Endothelial cell of umbilical vein (primary cell): ENCODE measurements around the gene BAAT. TPM values are rescaled to one million over a fixed set of nuclear protein-coding genes. Genes with fewer than 3 reads are reported as not detected.

Experiments
- BruUV-seq: library from RNA; stranded (reverse); fragments of 400-500 nt; replicated peaks from 2 replicates; lab custom pipeline; 2021; lab: Mats Ljungman, UMichigan
- CTCF ChIA-PET: fragments of 300-600, 350-600 bp; sonication (Branson Sonifier 250); formaldehyde crosslinking; loops from one replicate; lab custom pipeline; 2021; ENCODE audit warnings: antibody characterized with exemption, inconsistent platforms; lab: Charles Lee
- POLR2A ChIA-PET: fragments of 300-600, 350-600 bp; sonication (Branson Sonifier 250); formaldehyde crosslinking; loops from one replicate; lab custom pipeline; 2021; ENCODE audit warnings: antibody characterized with exemption, inconsistent platforms; lab: Charles Lee
- DNase-seq: peaks from one replicate; pipeline ENCODE4 v3.0.0-alpha.2; 2011; ENCODE audit warnings: low read depth, low spot score
- FAIRE-seq: peaks from 2 replicates; lab custom pipeline; 2011; peaks lifted over from hg19 to GRCh38; lab: Jason Lieb, UNC
- H2AFZ ChIP-seq: 2 replicates; pipeline ENCODE4 v1.6.0; 2012; ENCODE audit warnings: low read depth, low read length, control low read depth, inconsistent platforms
- H3K27ac ChIP-seq: 2 replicates; pipeline ENCODE4 v1.5.1; 2011; ENCODE audit warnings: low read depth, mild to moderate bottlenecking, control low read depth, low read length, moderate library complexity; ENCODE audit not compliant: insufficient read depth
- H3K27me3 ChIP-seq, 2 experiments: 2 replicates each; pipeline versions ENCODE4 v1.6.0 to v1.6.1; 2011; ENCODE audit warnings: low read length in 2 of 2, mixed read lengths in 1 of 2; ENCODE audit not compliant: control insufficient read depth in 2 of 2, insufficient read depth in 2 of 2
- H3K36me3 ChIP-seq, 2 experiments: 2 replicates in 1 of 2; 3 replicates in 1 of 2; pipeline ENCODE4 v1.5.1; 2011; ENCODE audit warnings: low read length in 2 of 2, mild to moderate bottlenecking in 1 of 2, moderate library complexity in 1 of 2; ENCODE audit not compliant: control insufficient read depth in 2 of 2, insufficient read depth in 2 of 2; ENCODE audit errors: extremely low read depth in 1 of 2
- H3K4me1 ChIP-seq: 3 replicates; pipeline ENCODE4 v1.5.1; 2011; ENCODE audit warnings: mild to moderate bottlenecking, low read length; ENCODE audit not compliant: control insufficient read depth, insufficient read depth; ENCODE audit errors: extremely low read depth
- H3K4me2 ChIP-seq: 2 replicates; pipeline ENCODE4 v1.6.1; 2011; ENCODE audit warnings: low read length, control low read depth, mixed read lengths; ENCODE audit not compliant: insufficient read depth
- H3K4me3 ChIP-seq, 3 experiments: fragments of 200-600 bp in 1 of 3; sonication (generic), shearing (Covaris generic) in 1 of 3; replicated peaks in 1 of 3; 2 replicates each; pipeline ENCODE4 v1.5.1; 2011 to 2016; ENCODE audit warnings: control low read depth in 3 of 3, low read length in 3 of 3, mild to moderate bottlenecking in 2 of 3, inconsistent platforms in 1 of 3, low read depth in 1 of 3, moderate library complexity in 1 of 3; ENCODE audit not compliant: insufficient read depth in 1 of 3
- H3K79me2 ChIP-seq: 2 replicates; pipeline ENCODE4 v1.6.0; 2012; ENCODE audit warnings: low read length, inconsistent platforms; ENCODE audit not compliant: control insufficient read depth, insufficient read depth
- H3K9ac ChIP-seq: replicated peaks from 2 replicates; pipeline ENCODE3; 2011; ENCODE audit warnings: low read length, control low read depth; ENCODE audit not compliant: insufficient read depth; ENCODE audit errors: extremely low read depth
- H3K9me1 ChIP-seq: replicated peaks from 3 replicates; pipeline ENCODE4 v1.6.0; 2011; ENCODE audit warnings: mild to moderate bottlenecking, low read length; ENCODE audit not compliant: control insufficient read depth, insufficient read depth; ENCODE audit errors: extremely low read depth
- H3K9me3 ChIP-seq: replicated peaks from 2 replicates; pipeline ENCODE4 v1.5.1; 2012; ENCODE audit warnings: low read length, inconsistent platforms; ENCODE audit not compliant: control insufficient read depth, insufficient read depth
- H4K20me1 ChIP-seq: replicated peaks from 2 replicates; pipeline ENCODE3; 2011; ENCODE audit warnings: mild to moderate bottlenecking, low read length; ENCODE audit not compliant: control insufficient read depth, insufficient read depth; ENCODE audit errors: extremely low read depth
- EZH2 ChIP-seq: IDR thresholded peaks from 2 replicates; pipeline ENCODE4 v1.6.1; 2012; ENCODE audit warnings: borderline replicate concordance, low read depth, mild to moderate bottlenecking, moderate library complexity, low read length, inconsistent platforms; ENCODE audit not compliant: severe bottlenecking
- FOS ChIP-seq: IDR thresholded peaks from 2 replicates; pipeline ENCODE4 v1.6.1; 2011; ENCODE audit warnings: mild to moderate bottlenecking, low read length, moderate library complexity, borderline replicate concordance; ENCODE audit not compliant: insufficient read depth
- GATA2 ChIP-seq: IDR thresholded peaks from 2 replicates; pipeline ENCODE4 v1.7.0; 2011; ENCODE audit warnings: low read depth, mild to moderate bottlenecking, moderate library complexity, mixed read lengths, low read length; ENCODE audit not compliant: insufficient read length, insufficient read depth
- JUN ChIP-seq: IDR thresholded peaks from 2 replicates; pipeline ENCODE4 v1.6.1; 2011; ENCODE audit warnings: borderline replicate concordance, low read depth; ENCODE audit not compliant: insufficient read length, insufficient read depth
- MYC ChIP-seq: IDR thresholded peaks from one replicate; pipeline ENCODE4 v1.6.1; 2011; ENCODE audit warnings: mild to moderate bottlenecking, low read depth, low read length
- POLR2A ChIP-seq: IDR thresholded peaks from 2 replicates; pipeline ENCODE4 v1.6.1; 2012; ENCODE audit warnings: low read depth, mild to moderate bottlenecking, control low read depth, low read length
- POLR2AphosphoS5 ChIP-seq: IDR thresholded peaks from 2 replicates; pipeline ENCODE4 v1.6.1; 2012; ENCODE audit warnings: low read depth, mild to moderate bottlenecking, control low read depth, low read length, moderate library complexity; ENCODE audit not compliant: insufficient read depth
- dilution Hi-C: fragments of 300-500 bp; cut with MboI; formaldehyde crosslinking; loops from one replicate; pipeline ENCODE4 v1.15.0; 2019; ENCODE audit warnings: low sequenced_read_pairs; ENCODE audit not compliant: extremely low pct_ligation_motif_present
- intact Hi-C: fragments of 100-400 bp; cut with micrococcal nuclease; formaldehyde crosslinking; loops from one replicate; pipeline ENCODE4 v1.10.0; 2022
- polyA plus RNA-seq, 4 experiments: library from polyadenylated mRNA; depleted of rRNA in 3 of 4; stranded (reverse) in 3 of 4; unstranded in 1 of 4; fragments of >200 nt; gene quantifications; 2 replicates each; pipeline versions ENCODE4 v1.2.1 to v1.2.3, GENCODE V29; 2011 to 2012; ENCODE audit warnings: missing spikeins in 1 of 4
- total RNA-seq: library from RNA; stranded (reverse); gene quantifications from 2 replicates; pipeline ENCODE4 v1.2.3, GENCODE V29; 2021
- TF ChIP-seq, protein P1 (sequence below): IDR thresholded peaks from 2 replicates; pipeline ENCODE4 v1.6.1; 2011; ENCODE audit not compliant: insufficient read depth, insufficient read length
- TF ChIP-seq, protein P2 (sequence below), 2 donors: IDR thresholded peaks; 1 replicate in 1 of 2; 2 replicates in 1 of 2; pipeline ENCODE4 v1.5.1; 2011; ENCODE audit warnings: low read length in 2 of 2, mild to moderate bottlenecking in 2 of 2, moderate library complexity in 2 of 2, control low read depth in 1 of 2, inconsistent platforms in 1 of 2, low read depth in 1 of 2; ENCODE audit not compliant: insufficient read depth in 1 of 2; ENCODE audit errors: extremely low read depth in 1 of 2

The BAAT gene
- total and polyA plus RNA-seq, 2 donors (not counting 3 experiments of a cell fraction or from before 2014, with no cell fraction given), result 0.01 TPM; not detected in 1

DNA sequence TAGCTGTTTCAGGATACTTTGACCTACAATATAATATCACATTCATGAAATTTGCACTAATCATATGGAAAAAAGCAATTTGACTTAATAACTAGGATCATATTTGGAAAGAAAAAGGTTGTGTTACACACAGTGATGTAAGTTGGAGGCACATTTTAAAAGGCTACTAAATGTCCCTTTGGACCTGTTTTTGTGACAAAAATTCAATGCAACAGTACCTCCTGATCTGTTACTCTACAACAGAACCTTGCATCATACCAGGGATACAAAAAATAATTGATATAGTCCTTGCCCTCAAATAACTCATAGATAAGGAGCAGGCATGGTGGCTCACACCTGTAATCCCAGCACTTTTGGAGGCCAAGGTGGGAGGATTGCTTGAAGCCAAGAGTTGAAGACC, 67.1 kb downstream of the BAAT start:
- intact Hi-C loops, result no loop called here
- H3K79me2 ChIP-seq, result no peaks in the 10 kb centered on the region
- FAIRE-seq (no peak), DNase-seq (no peak)
- H3K36me3 ChIP-seq, result no peaks in the 10 kb centered on the region
- POLR2A ChIA-PET, result no interaction called here
- H3K4me2 ChIP-seq, result no peak overlapping the region
- no TSS peak for BruUV-seq
- H2AFZ ChIP-seq, result no peak overlapping the region
- H3K9me3 ChIP-seq, result no peaks in the 10 kb centered on the region
- H4K20me1 ChIP-seq, result no peaks in the 10 kb centered on the region
- H3K4me3 ChIP-seq, result no peak overlapping the region
- TF ChIP-seq FOS (no peak), EZH2 (no peak), POLR2A (no peak), POLR2AphosphoS5 (no peak), JUN (no peak), GATA2 (no peak), MYC (no peak)
- TF ChIP-seq, protein P1, sequence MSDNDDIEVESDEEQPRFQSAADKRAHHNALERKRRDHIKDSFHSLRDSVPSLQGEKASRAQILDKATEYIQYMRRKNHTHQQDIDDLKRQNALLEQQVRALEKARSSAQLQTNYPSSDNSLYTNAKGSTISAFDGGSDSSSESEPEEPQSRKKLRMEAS, result no peak
- TF ChIP-seq, protein P2, sequence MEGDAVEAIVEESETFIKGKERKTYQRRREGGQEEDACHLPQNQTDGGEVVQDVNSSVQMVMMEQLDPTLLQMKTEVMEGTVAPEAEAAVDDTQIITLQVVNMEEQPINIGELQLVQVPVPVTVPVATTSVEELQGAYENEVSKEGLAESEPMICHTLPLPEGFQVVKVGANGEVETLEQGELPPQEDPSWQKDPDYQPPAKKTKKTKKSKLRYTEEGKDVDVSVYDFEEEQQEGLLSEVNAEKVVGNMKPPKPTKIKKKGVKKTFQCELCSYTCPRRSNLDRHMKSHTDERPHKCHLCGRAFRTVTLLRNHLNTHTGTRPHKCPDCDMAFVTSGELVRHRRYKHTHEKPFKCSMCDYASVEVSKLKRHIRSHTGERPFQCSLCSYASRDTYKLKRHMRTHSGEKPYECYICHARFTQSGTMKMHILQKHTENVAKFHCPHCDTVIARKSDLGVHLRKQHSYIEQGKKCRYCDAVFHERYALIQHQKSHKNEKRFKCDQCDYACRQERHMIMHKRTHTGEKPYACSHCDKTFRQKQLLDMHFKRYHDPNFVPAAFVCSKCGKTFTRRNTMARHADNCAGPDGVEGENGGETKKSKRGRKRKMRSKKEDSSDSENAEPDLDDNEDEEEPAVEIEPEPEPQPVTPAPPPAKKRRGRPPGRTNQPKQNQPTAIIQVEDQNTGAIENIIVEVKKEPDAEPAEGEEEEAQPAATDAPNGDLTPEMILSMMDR (IDR thresholded peaks at IDR 0.05; ENCODE audit: extremely low read depth in 1 of 2, insufficient read depth in 1 of 2, low read depth in 1 of 2, low read length in 2 of 2), result no peak
- H3K27me3 ChIP-seq, result peaks cover 0 to 4% of the 10 kb centered on the region in 2 experiments
- H3K9ac ChIP-seq, result no peak overlapping the region
- CTCF ChIA-PET, result no interaction called here
- no peaks in the 10 kb centered on the region for H3K4me1 ChIP-seq
- no peak overlapping the region for H3K27ac ChIP-seq
- dilution Hi-C loops, result no loop called here
- no peaks in the 10 kb centered on the region for H3K9me1 ChIP-seq
